HPDE6-E6E7 (cell line): ENCODE results near the gene LMAN2.

ENCODE experiments used
- DNase-seq: peaks from one replicate; pipeline ENCODE4 v3.0.0; 2011; ENCODE audit warnings: missing footprints; ENCODE audit errors: extremely low spot score

Gene LMAN2

GRCh38 chr5:177328545-177329231 lies 22.8 kb downstream of the LMAN2 start:
- DNase-seq: no peak

GRCh38 chr5:177327539-177328522 lies 23.6 kb downstream of the LMAN2 start:
- DNase-seq: no peak

- DNase-seq: no peak
Observed at GRCh38 chr5:177325868-177326381, 25.5 kb downstream of the LMAN2 start.

GRCh38 chr5:177320879-177321278 lies 30.6 kb downstream of the LMAN2 start:
- no peak for DNase-seq

GRCh38 chr5:177319913-177320588 lies 31.4 kb downstream of the LMAN2 start:
- no peak for DNase-seq

- peak; percentile 60 for DNase-seq
Observed at GRCh38 chr5:177317959-177318377, 33.5 kb downstream of the LMAN2 start.

- DNase-seq: no peak
Observed at GRCh38 chr5:177316005-177316404, 35.5 kb downstream of the LMAN2 start.

- no peak for DNase-seq
Observed at GRCh38 chr5:177315411-177315810, 36.1 kb downstream of the LMAN2 start.

- DNase-seq: no peak
Observed at GRCh38 chr5:177314376-177315342, 36.8 kb downstream of the LMAN2 start.

GRCh38 chr5:177313561-177314259 lies 37.8 kb downstream of the LMAN2 start:
- DNase-seq: no peak

- no peak for DNase-seq
Observed at GRCh38 chr5:177312649-177313181, 38.8 kb downstream of the LMAN2 start.

GRCh38 chr5:177311723-177312648 lies 39.5 kb downstream of the LMAN2 start, which contains the start of gene MXD3:
MXD3 (minus strand) TSS chr5:177311898; CDS start chr5:177311830, 68 bp downstream.
- peak; percentile 95 for DNase-seq

GRCh38 chr5:177311392-177311722 lies 40.1 kb downstream of the LMAN2 start:
- no peak for DNase-seq

GRCh38 chr5:177310757-177311391 lies 40.6 kb downstream of the LMAN2 start:
- no peak for DNase-seq

- no peak for DNase-seq
Observed at GRCh38 chr5:177310332-177310731, 41.1 kb downstream of the LMAN2 start.

- peak; percentile 59 for DNase-seq
Observed at GRCh38 chr5:177309351-177310191, 41.9 kb downstream of the LMAN2 start.

- no peak for DNase-seq
Observed at GRCh38 chr5:177308740-177309139, 42.7 kb downstream of the LMAN2 start.
